DMS153 treated with DMSO at 0.1 percent for 48 hours (cell line): ENCODE data around the gene KTN1.

Experiments
- DNase-seq: peaks from one replicate; lab custom pipeline; 2025; ENCODE audit not compliant: unreplicated experiment; lab: John Stamatoyannopoulos, UW

KTN1 gene

GRCh38 chr14:55579724-55580469 is at the start of gene KTN1:
Gene KTN1, plus strand, starts transcription at chr14:55580207. Its CDS starts 31,842 bp downstream, at chr14:55612049.
- DNase-seq = peak; percentile 59

GRCh38 chr14:55530464-55530863 is 49.5 kb upstream of the KTN1 start:
- no peak for DNase-seq

GRCh38 chr14:55532645-55533344 is 47.2 kb upstream of the KTN1 start:
- no peak for DNase-seq

- DNase-seq = no peak
Observed at GRCh38 chr14:55533960-55534359, 46.0 kb upstream of the KTN1 start.

- DNase-seq = no peak
Observed at GRCh38 chr14:55535516-55536203, 44.3 kb upstream of the KTN1 start.

GRCh38 chr14:55536204-55536708 is 43.8 kb upstream of the KTN1 start:
- DNase-seq = no peak

- no peak for DNase-seq
Observed at GRCh38 chr14:55537782-55538181, 42.2 kb upstream of the KTN1 start.

GRCh38 chr14:55539975-55540374 is 40.0 kb upstream of the KTN1 start:
- no peak for DNase-seq

GRCh38 chr14:55540847-55541773 is 38.9 kb upstream of the KTN1 start:
- no peak for DNase-seq

GRCh38 chr14:55545779-55546178 is 34.2 kb upstream of the KTN1 start:
- DNase-seq = no peak

GRCh38 chr14:55546212-55546874 is 33.7 kb upstream of the KTN1 start:
- DNase-seq = no peak

GRCh38 chr14:55547650-55548315 is 32.2 kb upstream of the KTN1 start:
- DNase-seq = no peak

GRCh38 chr14:55553791-55554190 is 26.2 kb upstream of the KTN1 start:
- DNase-seq = no peak

GRCh38 chr14:55556929-55557623 is 22.9 kb upstream of the KTN1 start:
- DNase-seq = peak; percentile 74

GRCh38 chr14:55562135-55562534 is 17.9 kb upstream of the KTN1 start:
- no peak for DNase-seq

- DNase-seq = no peak
Observed at GRCh38 chr14:55568618-55569017, 11.4 kb upstream of the KTN1 start.

GRCh38 chr14:55571125-55571889 is 8.7 kb upstream of the KTN1 start:
- no peak for DNase-seq

- DNase-seq = peak; percentile 95
Observed at GRCh38 chr14:55572578-55572977, 7.4 kb upstream of the KTN1 start.
